ENCODE data around the gene SLC9A3. TPM values are rescaled to one million over a fixed set of nuclear protein-coding genes. Genes with fewer than 3 reads are reported as not detected.
"Not testable (repeated sequence)": the region's sequence is repeated elsewhere in the genome, so short reads cannot be mapped to it uniquely, and the experiment has no call there.

SLC9A3 gene
- total RNA-seq, 2 donors from 2014 or later: 1.1 to 1.6 TPM

GRCh38 chr5:486597-486996, 37.7 kb downstream of the SLC9A3 start:
- H3K4me3 Mint-ChIP-seq; H3K4me1 Mint-ChIP-seq; H3K36me3 Mint-ChIP-seq (ENCODE audit: low read depth); DNase-seq; H3K9me3 ChIP-seq (ENCODE audit: control insufficient read depth, low read length, poor library complexity, severe bottlenecking); ATAC-seq; H3K27ac Mint-ChIP-seq; H3K27me3 Mint-ChIP-seq: not testable (repeated sequence)

- ATAC-seq (peak; percentile 32), DNase-seq (no peak)
- H3K27ac Mint-ChIP-seq: no peak overlapping the region
- no peaks in the 10 kb centered on the region for H3K36me3 Mint-ChIP-seq (ENCODE audit: low read depth)
- no peaks in the 10 kb centered on the region for H3K9me3 ChIP-seq (ENCODE audit: control insufficient read depth, low read length, poor library complexity, severe bottlenecking)
- peak overlapping the region; percentile 7 for H3K4me3 Mint-ChIP-seq
- peaks cover 4% of the 10 kb centered on the region for H3K27me3 Mint-ChIP-seq
- no peaks in the 10 kb centered on the region for H3K4me1 Mint-ChIP-seq
Measured at GRCh38 chr5:485946-486491, 38.2 kb downstream of the SLC9A3 start.

- DNase-seq (no peak), ATAC-seq (no peak)
- H3K27me3 Mint-ChIP-seq: peaks cover 7% of the 10 kb centered on the region
- H3K4me1 Mint-ChIP-seq: no peaks in the 10 kb centered on the region
- no peaks in the 10 kb centered on the region for H3K36me3 Mint-ChIP-seq (ENCODE audit: low read depth)
- no peak overlapping the region for H3K27ac Mint-ChIP-seq
- no peaks in the 10 kb centered on the region for H3K9me3 ChIP-seq (ENCODE audit: control insufficient read depth, low read length, poor library complexity, severe bottlenecking)
- peak overlapping the region; percentile 7 for H3K4me3 Mint-ChIP-seq
Measured at GRCh38 chr5:485113-485945, 38.9 kb downstream of the SLC9A3 start.

GRCh38 chr5:484556-484955, 39.7 kb downstream of the SLC9A3 start:
- Mint-ChIP-seq H3K4me3 (no peak overlapping the region), H3K27me3 (peaks cover 12% of the 10 kb centered on the region), H3K4me1 (no peaks in the 10 kb centered on the region), H3K36me3 (ENCODE audit: low read depth) (no peaks in the 10 kb centered on the region), H3K27ac (no peak overlapping the region)
- ATAC-seq (no peak), DNase-seq (no peak)
- no peaks in the 10 kb centered on the region for H3K9me3 ChIP-seq (ENCODE audit: control insufficient read depth, low read length, poor library complexity, severe bottlenecking)

GRCh38 chr5:483434-484140, 40.7 kb downstream of the SLC9A3 start:
- Mint-ChIP-seq H3K36me3 (ENCODE audit: low read depth) (no peaks in the 10 kb centered on the region), H3K4me3 (no peak overlapping the region), H3K27me3 (peaks cover 12% of the 10 kb centered on the region), H3K4me1 (no peaks in the 10 kb centered on the region), H3K27ac (no peak overlapping the region)
- no peaks in the 10 kb centered on the region for H3K9me3 ChIP-seq (ENCODE audit: control insufficient read depth, low read length, poor library complexity, severe bottlenecking)
- ATAC-seq (no peak), DNase-seq (no peak)

- H3K27me3 Mint-ChIP-seq: peaks cover 12% of the 10 kb centered on the region
- H3K36me3 Mint-ChIP-seq (ENCODE audit: low read depth): no peaks in the 10 kb centered on the region
- H3K27ac Mint-ChIP-seq: no peak overlapping the region
- no peak overlapping the region for H3K4me3 Mint-ChIP-seq
- DNase-seq (no peak), ATAC-seq (no peak)
- H3K4me1 Mint-ChIP-seq: no peaks in the 10 kb centered on the region
- no peaks in the 10 kb centered on the region for H3K9me3 ChIP-seq (ENCODE audit: control insufficient read depth, low read length, poor library complexity, severe bottlenecking)
Measured at GRCh38 chr5:483011-483410, 41.2 kb downstream of the SLC9A3 start.

GRCh38 chr5:482506-482905, 41.7 kb downstream of the SLC9A3 start:
- H3K27me3 Mint-ChIP-seq: peaks cover 16% of the 10 kb centered on the region
- no peaks in the 10 kb centered on the region for H3K4me1 Mint-ChIP-seq

GRCh38 chr5:482021-482420, 42.2 kb downstream of the SLC9A3 start:
- no peak overlapping the region for H3K27ac Mint-ChIP-seq
- no peak overlapping the region for H3K4me3 Mint-ChIP-seq
- no peak for DNase-seq
- H3K36me3 Mint-ChIP-seq (ENCODE audit: low read depth): no peaks in the 10 kb centered on the region
- no peaks in the 10 kb centered on the region for H3K9me3 ChIP-seq (ENCODE audit: control insufficient read depth, low read length, poor library complexity, severe bottlenecking)
- ATAC-seq: no peak
- H3K4me1 Mint-ChIP-seq: no peaks in the 10 kb centered on the region
- peaks cover 21% of the 10 kb centered on the region for H3K27me3 Mint-ChIP-seq

More at GRCh38 chr5:482506-482905, 41.7 kb downstream of the SLC9A3 start:
- no peaks in the 10 kb centered on the region for H3K9me3 ChIP-seq (ENCODE audit: control insufficient read depth, low read length, poor library complexity, severe bottlenecking)
- Mint-ChIP-seq H3K4me3 (no peak overlapping the region), H3K27ac (no peak overlapping the region), H3K36me3 (ENCODE audit: low read depth) (no peaks in the 10 kb centered on the region)
- DNase-seq: no peak
- no peak for ATAC-seq

- no peaks in the 10 kb centered on the region for H3K4me1 Mint-ChIP-seq
- no peaks in the 10 kb centered on the region for H3K9me3 ChIP-seq (ENCODE audit: control insufficient read depth, low read length, poor library complexity, severe bottlenecking)
- ATAC-seq (no peak), DNase-seq (no peak)
- no peak overlapping the region for H3K27ac Mint-ChIP-seq
- H3K4me3 Mint-ChIP-seq: no peak overlapping the region
- no peaks in the 10 kb centered on the region for H3K36me3 Mint-ChIP-seq (ENCODE audit: low read depth)
- peaks cover 24% of the 10 kb centered on the region for H3K27me3 Mint-ChIP-seq
Measured at GRCh38 chr5:481347-481746, 42.9 kb downstream of the SLC9A3 start.

GRCh38 chr5:479566-480319, 44.5 kb downstream of the SLC9A3 start:
- Mint-ChIP-seq H3K4me1 (peaks cover 1% of the 10 kb centered on the region), H3K27me3 (peaks cover 30% of the 10 kb centered on the region), H3K27ac (no peak overlapping the region), H3K4me3 (no peak overlapping the region), H3K36me3 (ENCODE audit: low read depth) (no peaks in the 10 kb centered on the region)
- ATAC-seq: no peak
- no peaks in the 10 kb centered on the region for H3K9me3 ChIP-seq (ENCODE audit: control insufficient read depth, low read length, poor library complexity, severe bottlenecking)
- DNase-seq: no peak

- Mint-ChIP-seq H3K4me1 (peaks cover 2% of the 10 kb centered on the region), H3K36me3 (ENCODE audit: low read depth) (no peaks in the 10 kb centered on the region), H3K27me3 (peaks cover 30% of the 10 kb centered on the region), H3K4me3 (no peak overlapping the region), H3K27ac (no peak overlapping the region)
- no peak for DNase-seq
- no peak for ATAC-seq
- H3K9me3 ChIP-seq (ENCODE audit: control insufficient read depth, low read length, poor library complexity, severe bottlenecking): no peaks in the 10 kb centered on the region
Measured at GRCh38 chr5:478982-479535, 45.2 kb downstream of the SLC9A3 start.

GRCh38 chr5:478369-478981, 45.8 kb downstream of the SLC9A3 start:
- H3K4me1 Mint-ChIP-seq: peaks cover 5% of the 10 kb centered on the region
- peaks cover 30% of the 10 kb centered on the region for H3K27me3 Mint-ChIP-seq
- no peak for ATAC-seq
- H3K9me3 ChIP-seq (ENCODE audit: control insufficient read depth, low read length, poor library complexity, severe bottlenecking): no peaks in the 10 kb centered on the region
- H3K36me3 Mint-ChIP-seq (ENCODE audit: low read depth): no peaks in the 10 kb centered on the region
- H3K27ac Mint-ChIP-seq: no peak overlapping the region
- no peak for DNase-seq
- no peak overlapping the region for H3K4me3 Mint-ChIP-seq
